ENCODE data around the gene CDK9. TPM values are rescaled to one million over a fixed set of nuclear protein-coding genes. Genes with fewer than 3 reads are reported as not detected.

The CDK9 gene
- total and polyA plus RNA-seq, 2 experiments from 2014 or later, result 58.5 to 84.3 TPM

DNA sequence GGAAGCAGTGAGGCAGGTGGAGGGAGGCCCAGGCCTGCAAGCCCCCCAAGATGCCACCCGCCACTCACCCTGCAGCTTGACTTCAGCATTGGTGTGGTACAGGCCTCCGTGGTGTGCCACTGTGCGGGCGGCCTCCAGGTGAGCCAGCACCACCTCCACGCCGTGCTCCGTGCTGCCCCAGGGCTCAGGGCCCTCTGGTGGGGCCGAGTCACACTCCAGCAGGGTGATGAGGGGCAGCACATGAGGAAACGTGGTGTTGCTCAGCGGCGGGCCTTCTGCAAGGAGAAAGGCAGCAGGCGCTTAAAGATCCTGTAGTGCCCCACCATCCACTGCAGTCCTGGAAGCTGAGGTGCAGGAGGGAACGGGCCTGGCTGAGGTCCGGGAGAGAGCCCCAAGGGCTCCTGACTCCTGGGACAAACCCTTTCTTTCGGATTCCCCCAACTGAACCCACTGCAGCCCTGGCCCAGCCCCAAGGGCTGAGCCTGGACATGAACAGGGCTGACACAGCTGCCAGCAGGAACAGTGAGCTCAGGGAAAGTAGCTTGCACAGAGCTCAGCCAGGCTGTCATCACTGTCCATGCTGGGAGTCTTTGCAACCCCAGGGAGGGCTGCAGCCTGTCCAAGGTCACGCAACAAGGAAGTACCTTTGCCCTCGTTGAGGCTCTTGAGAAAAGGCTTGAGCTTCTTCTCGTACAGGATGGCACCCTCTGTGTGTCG, 46.1 kb upstream of the CDK9 start:
- Histone ChIP-seq H2AFZ (no peak overlapping the region), H3F3A (replicated peaks; ENCODE audit: low read depth) (0 out of 2 replicates have a peak, but pooled peaks cover 3% of the 10 kb centered on the region), H3K27ac (ENCODE audit: low read depth) (no peak overlapping the region), H4K20me1 (replicated peaks; ENCODE audit: insufficient read depth) (no peaks in the 10 kb centered on the region; the same call in 1 of the 2 replicates), H3K36me3 (ENCODE audit: insufficient read depth) (no peaks in the 10 kb centered on the region), H3K4me1 (ENCODE audit: insufficient read depth) (peaks cover 2% of the 10 kb centered on the region; the same call in 1 of the 2 replicates), H3K27me3 (ENCODE audit: insufficient read depth) (no peaks in the 10 kb centered on the region), H3K79me2 (replicated peaks; ENCODE audit: insufficient read depth) (no peaks in the 10 kb centered on the region), H3K9me2 (ENCODE audit: insufficient read depth) (no peaks in the 10 kb centered on the region), H3K4me3 (no peak overlapping the region), H3K4me2 (no peak overlapping the region)
- peaks cover 6% of the 10 kb centered on the region for H3K4me1 Mint-ChIP-seq
- H3K9me3 Mint-ChIP-seq, result no peaks in the 10 kb centered on the region; the same call in 2 of the 3 replicates
- ATAC-seq (no peak), DNase-seq (ENCODE audit: low spot score) (no peak)
- no peaks in the 10 kb centered on the region for H3K36me3 Mint-ChIP-seq (ENCODE audit: low read depth)
- no peak overlapping the region for H3K27ac Mint-ChIP-seq
- H3K27me3 Mint-ChIP-seq (ENCODE audit: insufficient read depth, low read depth, poor library complexity), result peaks cover 11% of the 10 kb centered on the region
- TF ChIP-seq POLR2AphosphoS5 (IDR thresholded peaks at IDR 0.05; ENCODE audit: low read depth), result no peak
- no peak for TF ChIP-seq STAT1 (IDR thresholded peaks at IDR 0.05; ENCODE audit: unreplicated experiment)
- TF ChIP-seq, protein P1, sequence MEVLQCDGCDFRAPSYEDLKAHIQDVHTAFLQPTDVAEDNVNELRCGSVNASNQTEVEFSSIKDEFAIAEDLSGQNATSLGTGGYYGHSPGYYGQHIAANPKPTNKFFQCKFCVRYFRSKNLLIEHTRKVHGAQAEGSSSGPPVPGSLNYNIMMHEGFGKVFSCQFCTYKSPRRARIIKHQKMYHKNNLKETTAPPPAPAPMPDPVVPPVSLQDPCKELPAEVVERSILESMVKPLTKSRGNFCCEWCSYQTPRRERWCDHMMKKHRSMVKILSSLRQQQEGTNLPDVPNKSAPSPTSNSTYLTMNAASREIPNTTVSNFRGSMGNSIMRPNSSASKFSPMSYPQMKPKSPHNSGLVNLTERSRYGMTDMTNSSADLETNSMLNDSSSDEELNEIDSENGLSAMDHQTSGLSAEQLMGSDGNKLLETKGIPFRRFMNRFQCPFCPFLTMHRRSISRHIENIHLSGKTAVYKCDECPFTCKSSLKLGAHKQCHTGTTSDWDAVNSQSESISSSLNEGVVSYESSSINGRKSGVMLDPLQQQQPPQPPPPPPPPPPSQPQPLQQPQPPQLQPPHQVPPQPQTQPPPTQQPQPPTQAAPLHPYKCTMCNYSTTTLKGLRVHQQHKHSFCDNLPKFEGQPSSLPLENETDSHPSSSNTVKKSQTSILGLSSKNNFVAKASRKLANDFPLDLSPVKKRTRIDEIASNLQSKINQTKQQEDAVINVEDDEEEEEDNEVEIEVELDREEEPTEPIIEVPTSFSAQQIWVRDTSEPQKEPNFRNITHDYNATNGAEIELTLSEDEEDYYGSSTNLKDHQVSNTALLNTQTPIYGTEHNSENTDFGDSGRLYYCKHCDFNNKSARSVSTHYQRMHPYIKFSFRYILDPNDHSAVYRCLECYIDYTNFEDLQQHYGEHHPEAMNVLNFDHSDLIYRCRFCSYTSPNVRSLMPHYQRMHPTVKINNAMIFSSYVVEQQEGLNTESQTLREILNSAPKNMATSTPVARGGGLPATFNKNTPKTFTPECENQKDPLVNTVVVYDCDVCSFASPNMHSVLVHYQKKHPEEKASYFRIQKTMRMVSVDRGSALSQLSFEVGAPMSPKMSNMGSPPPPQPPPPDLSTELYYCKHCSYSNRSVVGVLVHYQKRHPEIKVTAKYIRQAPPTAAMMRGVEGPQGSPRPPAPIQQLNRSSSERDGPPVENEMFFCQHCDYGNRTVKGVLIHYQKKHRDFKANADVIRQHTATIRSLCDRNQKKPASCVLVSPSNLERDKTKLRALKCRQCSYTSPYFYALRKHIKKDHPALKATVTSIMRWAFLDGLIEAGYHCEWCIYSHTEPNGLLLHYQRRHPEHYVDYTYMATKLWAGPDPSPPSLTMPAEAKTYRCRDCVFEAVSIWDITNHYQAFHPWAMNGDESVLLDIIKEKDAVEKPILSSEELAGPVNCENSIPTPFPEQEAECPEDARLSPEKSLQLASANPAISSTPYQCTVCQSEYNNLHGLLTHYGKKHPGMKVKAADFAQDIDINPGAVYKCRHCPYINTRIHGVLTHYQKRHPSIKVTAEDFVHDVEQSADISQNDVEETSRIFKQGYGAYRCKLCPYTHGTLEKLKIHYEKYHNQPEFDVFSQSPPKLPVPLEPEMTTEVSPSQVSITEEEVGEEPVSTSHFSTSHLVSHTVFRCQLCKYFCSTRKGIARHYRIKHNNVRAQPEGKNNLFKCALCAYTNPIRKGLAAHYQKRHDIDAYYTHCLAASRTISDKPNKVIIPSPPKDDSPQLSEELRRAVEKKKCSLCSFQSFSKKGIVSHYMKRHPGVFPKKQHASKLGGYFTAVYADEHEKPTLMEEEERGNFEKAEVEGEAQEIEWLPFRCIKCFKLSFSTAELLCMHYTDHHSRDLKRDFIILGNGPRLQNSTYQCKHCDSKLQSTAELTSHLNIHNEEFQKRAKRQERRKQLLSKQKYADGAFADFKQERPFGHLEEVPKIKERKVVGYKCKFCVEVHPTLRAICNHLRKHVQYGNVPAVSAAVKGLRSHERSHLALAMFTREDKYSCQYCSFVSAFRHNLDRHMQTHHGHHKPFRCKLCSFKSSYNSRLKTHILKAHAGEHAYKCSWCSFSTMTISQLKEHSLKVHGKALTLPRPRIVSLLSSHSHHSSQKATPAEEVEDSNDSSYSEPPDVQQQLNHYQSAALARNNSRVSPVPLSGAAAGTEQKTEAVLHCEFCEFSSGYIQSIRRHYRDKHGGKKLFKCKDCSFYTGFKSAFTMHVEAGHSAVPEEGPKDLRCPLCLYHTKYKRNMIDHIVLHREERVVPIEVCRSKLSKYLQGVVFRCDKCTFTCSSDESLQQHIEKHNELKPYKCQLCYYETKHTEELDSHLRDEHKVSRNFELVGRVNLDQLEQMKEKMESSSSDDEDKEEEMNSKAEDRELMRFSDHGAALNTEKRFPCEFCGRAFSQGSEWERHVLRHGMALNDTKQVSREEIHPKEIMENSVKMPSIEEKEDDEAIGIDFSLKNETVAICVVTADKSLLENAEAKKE (CRISPR knock-in tag; IDR thresholded peaks at IDR 0.05), result no peak
- no peak for TF ChIP-seq EZH2 (IDR thresholded peaks at IDR 0.05; ENCODE audit: low read depth, unreplicated experiment)
- TF ChIP-seq ZNF114 (CRISPR knock-in tag; IDR thresholded peaks at IDR 0.05), result no peak
- TF ChIP-seq ZNF331 (CRISPR knock-in tag; IDR thresholded peaks at IDR 0.05; ENCODE audit: low read depth), result no peak
- TF ChIP-seq EZH2phosphoT487 (IDR thresholded peaks at IDR 0.05; ENCODE audit: unreplicated experiment), result no peak
- no peak for TF ChIP-seq NANOG (IDR thresholded peaks at IDR 0.05; ENCODE audit: borderline replicate concordance)
- TF ChIP-seq, protein P2, sequence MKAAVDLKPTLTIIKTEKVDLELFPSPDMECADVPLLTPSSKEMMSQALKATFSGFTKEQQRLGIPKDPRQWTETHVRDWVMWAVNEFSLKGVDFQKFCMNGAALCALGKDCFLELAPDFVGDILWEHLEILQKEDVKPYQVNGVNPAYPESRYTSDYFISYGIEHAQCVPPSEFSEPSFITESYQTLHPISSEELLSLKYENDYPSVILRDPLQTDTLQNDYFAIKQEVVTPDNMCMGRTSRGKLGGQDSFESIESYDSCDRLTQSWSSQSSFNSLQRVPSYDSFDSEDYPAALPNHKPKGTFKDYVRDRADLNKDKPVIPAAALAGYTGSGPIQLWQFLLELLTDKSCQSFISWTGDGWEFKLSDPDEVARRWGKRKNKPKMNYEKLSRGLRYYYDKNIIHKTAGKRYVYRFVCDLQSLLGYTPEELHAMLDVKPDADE (IDR thresholded peaks at IDR 0.05), result no peak
- TF ChIP-seq JUNB (IDR thresholded peaks at IDR 0.05; ENCODE audit: unreplicated experiment), result no peak
- TF ChIP-seq, protein P3, sequence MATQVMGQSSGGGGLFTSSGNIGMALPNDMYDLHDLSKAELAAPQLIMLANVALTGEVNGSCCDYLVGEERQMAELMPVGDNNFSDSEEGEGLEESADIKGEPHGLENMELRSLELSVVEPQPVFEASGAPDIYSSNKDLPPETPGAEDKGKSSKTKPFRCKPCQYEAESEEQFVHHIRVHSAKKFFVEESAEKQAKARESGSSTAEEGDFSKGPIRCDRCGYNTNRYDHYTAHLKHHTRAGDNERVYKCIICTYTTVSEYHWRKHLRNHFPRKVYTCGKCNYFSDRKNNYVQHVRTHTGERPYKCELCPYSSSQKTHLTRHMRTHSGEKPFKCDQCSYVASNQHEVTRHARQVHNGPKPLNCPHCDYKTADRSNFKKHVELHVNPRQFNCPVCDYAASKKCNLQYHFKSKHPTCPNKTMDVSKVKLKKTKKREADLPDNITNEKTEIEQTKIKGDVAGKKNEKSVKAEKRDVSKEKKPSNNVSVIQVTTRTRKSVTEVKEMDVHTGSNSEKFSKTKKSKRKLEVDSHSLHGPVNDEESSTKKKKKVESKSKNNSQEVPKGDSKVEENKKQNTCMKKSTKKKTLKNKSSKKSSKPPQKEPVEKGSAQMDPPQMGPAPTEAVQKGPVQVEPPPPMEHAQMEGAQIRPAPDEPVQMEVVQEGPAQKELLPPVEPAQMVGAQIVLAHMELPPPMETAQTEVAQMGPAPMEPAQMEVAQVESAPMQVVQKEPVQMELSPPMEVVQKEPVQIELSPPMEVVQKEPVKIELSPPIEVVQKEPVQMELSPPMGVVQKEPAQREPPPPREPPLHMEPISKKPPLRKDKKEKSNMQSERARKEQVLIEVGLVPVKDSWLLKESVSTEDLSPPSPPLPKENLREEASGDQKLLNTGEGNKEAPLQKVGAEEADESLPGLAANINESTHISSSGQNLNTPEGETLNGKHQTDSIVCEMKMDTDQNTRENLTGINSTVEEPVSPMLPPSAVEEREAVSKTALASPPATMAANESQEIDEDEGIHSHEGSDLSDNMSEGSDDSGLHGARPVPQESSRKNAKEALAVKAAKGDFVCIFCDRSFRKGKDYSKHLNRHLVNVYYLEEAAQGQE (IDR thresholded peaks at IDR 0.05; ENCODE audit: unreplicated experiment), result no peak
- no peak overlapping the region for H3K4me3 Mint-ChIP-seq
